HG03354 (cell line): ENCODE results near the gene PNPO.
A peak's percentile ranks its signal among the peaks of the same experiment; 100 is the strongest.

ENCODE experiments used
- ATAC-seq: cut with Tn5 transposase; IDR thresholded peaks from one replicate; pipeline ENCODE4 v1.9.1; 2021; ENCODE audit warnings: mild to moderate bottlenecking; ENCODE audit not compliant: unreplicated experiment, poor library complexity, severe bottlenecking

The PNPO gene

GRCh38 chr17:47946516-47946915, 5.1 kb downstream of the PNPO start:
- ATAC-seq: no peak

GRCh38 chr17:47946929-47947397, 5.6 kb downstream of the PNPO start:
- ATAC-seq: peak; percentile 68

GRCh38 chr17:47948706-47949196, 7.4 kb downstream of the PNPO start:
- no peak for ATAC-seq

GRCh38 chr17:47949197-47949759, 7.9 kb downstream of the PNPO start:
- peak; percentile 64 for ATAC-seq

GRCh38 chr17:47949946-47950345, 8.6 kb downstream of the PNPO start:
- peak; percentile 26 for ATAC-seq

GRCh38 chr17:47950448-47950847, 9.1 kb downstream of the PNPO start:
- ATAC-seq: no peak

GRCh38 chr17:47952171-47953021, 11.0 kb downstream of the PNPO start:
- ATAC-seq: no peak

- ATAC-seq: no peak
Observed at GRCh38 chr17:47953909-47954308, 12.5 kb downstream of the PNPO start.

GRCh38 chr17:47955497-47956461, 14.4 kb downstream of the PNPO start:
- no peak for ATAC-seq

- ATAC-seq: no peak
Observed at GRCh38 chr17:47956791-47957590, 15.6 kb downstream of the PNPO start.

- no peak for ATAC-seq
Observed at GRCh38 chr17:47957591-47958490, 16.5 kb downstream of the PNPO start, which contains the start of gene PRR15L. Gene PRR15L, minus strand, starts transcription at chr17:47957883. Its CDS starts 4,649 bp downstream, at chr17:47953234.

GRCh38 chr17:47959825-47960655, 18.7 kb downstream of the PNPO start:
- no peak for ATAC-seq

GRCh38 chr17:47961406-47961805, 20.0 kb downstream of the PNPO start:
- no peak for ATAC-seq

- ATAC-seq: no peak
Observed at GRCh38 chr17:47962901-47963300, 21.5 kb downstream of the PNPO start.

- ATAC-seq: no peak
Observed at GRCh38 chr17:47964856-47965255, 23.5 kb downstream of the PNPO start.

- ATAC-seq: no peak
Observed at GRCh38 chr17:47966079-47966519, 24.7 kb downstream of the PNPO start.

GRCh38 chr17:47967607-47968252, 26.4 kb downstream of the PNPO start:
- ATAC-seq: no peak
